NCI-H82 treated with DMSO at 0.1 percent for 48 hours (cell line): ENCODE data around the gene GAS6.
"Not testable (repeated sequence)": the region's sequence is repeated elsewhere in the genome, so short reads cannot be mapped to it uniquely, and the experiment has no call there.

Experiments used
- DNase-seq: peaks from one replicate; lab custom pipeline; 2025; ENCODE audit not compliant: unreplicated experiment; lab: John Stamatoyannopoulos, UW

GAS6 gene

GRCh38 chr13:113863524-113864272 is at the start of gene GAS6:
GAS6 (minus strand) TSS chr13:113864076; CDS start chr13:113863920, 156 bp downstream.
- no peak for DNase-seq

- not testable (repeated sequence) for DNase-seq
Observed at GRCh38 chr13:113913408-113913807, 49.5 kb upstream of the GAS6 start.

GRCh38 chr13:113912596-113912995 is 48.7 kb upstream of the GAS6 start:
- no peak for DNase-seq

- no peak for DNase-seq
Observed at GRCh38 chr13:113907635-113908617, 44.0 kb upstream of the GAS6 start.

GRCh38 chr13:113906571-113906970 is 42.7 kb upstream of the GAS6 start:
- DNase-seq: no peak

- DNase-seq: no peak
Observed at GRCh38 chr13:113905942-113906341, 42.1 kb upstream of the GAS6 start.

- no peak for DNase-seq
Observed at GRCh38 chr13:113905018-113905417, 41.1 kb upstream of the GAS6 start.

- no peak for DNase-seq
Observed at GRCh38 chr13:113904411-113904810, 40.5 kb upstream of the GAS6 start.

GRCh38 chr13:113903912-113904311 is 40.0 kb upstream of the GAS6 start:
- DNase-seq: no peak

- no peak for DNase-seq
Observed at GRCh38 chr13:113902986-113903775, 39.3 kb upstream of the GAS6 start.

- DNase-seq: no peak
Observed at GRCh38 chr13:113902481-113902880, 38.6 kb upstream of the GAS6 start.

- no peak for DNase-seq
Observed at GRCh38 chr13:113901642-113902041, 37.8 kb upstream of the GAS6 start.

GRCh38 chr13:113901231-113901630 is 37.4 kb upstream of the GAS6 start:
- DNase-seq: no peak

GRCh38 chr13:113900646-113901045 is 36.8 kb upstream of the GAS6 start:
- no peak for DNase-seq

- no peak for DNase-seq
Observed at GRCh38 chr13:113898391-113898790, 34.5 kb upstream of the GAS6 start.

GRCh38 chr13:113897966-113898365 is 34.1 kb upstream of the GAS6 start:
- DNase-seq: no peak

- DNase-seq: no peak
Observed at GRCh38 chr13:113897161-113897560, 33.3 kb upstream of the GAS6 start.

GRCh38 chr13:113895436-113895835 is 31.6 kb upstream of the GAS6 start:
- DNase-seq: no peak

GRCh38 chr13:113890774-113891480 is 27.1 kb upstream of the GAS6 start:
- no peak for DNase-seq

- DNase-seq: no peak
Observed at GRCh38 chr13:113889467-113889866, 25.6 kb upstream of the GAS6 start.
